HepG2 (cell line): ENCODE measurements around the gene PTGDS. TPM values are rescaled to one million over a fixed set of nuclear protein-coding genes. Genes with fewer than 3 reads are reported as not detected.
A peak's percentile ranks its signal among the peaks of the same experiment; 100 is the strongest.

ENCODE experiments used
- BORCS8-MEF2B ChIP-seq: sonication (generic); formaldehyde crosslinking; IDR thresholded peaks from 2 replicates; pipeline ENCODE4 v1.8.0; 2022; ENCODE audit warnings: mild to moderate bottlenecking, missing genetic modification reagents
- FIP1L1 ChIP-seq: fragments of 200-400 bp; formaldehyde crosslinking; IDR thresholded peaks from 2 replicates; pipeline ENCODE4 v1.6.1; 2018; ENCODE audit warnings: low read depth, mild to moderate bottlenecking, low read length, moderate library complexity, borderline replicate concordance; ENCODE audit not compliant: insufficient read depth
- HOXA7 ChIP-seq: sonication (generic); formaldehyde crosslinking; IDR thresholded peaks from 2 replicates; pipeline ENCODE4 v1.8.1; 2022; ENCODE audit warnings: mild to moderate bottlenecking, missing genetic modification reagents, moderate library complexity
- KLF13 ChIP-seq: sonication (generic); formaldehyde crosslinking; IDR thresholded peaks from 2 replicates; pipeline ENCODE4 v1.4.0; 2020; ENCODE audit warnings: mild to moderate bottlenecking, missing genetic modification reagents
- PRDM15 ChIP-seq: sonication (generic); formaldehyde crosslinking; IDR thresholded peaks from 2 replicates; pipeline ENCODE4 v1.4.0; 2020; ENCODE audit warnings: missing genetic modification reagents
- RBFOX2 ChIP-seq: fragments of 200-400 bp; formaldehyde crosslinking; IDR thresholded peaks from 2 replicates; pipeline ENCODE4 v1.6.1; 2017; ENCODE audit warnings: low read depth, mild to moderate bottlenecking, low read length
- SETDB1 ChIP-seq: sonication (generic); formaldehyde crosslinking; IDR thresholded peaks from 2 replicates; pipeline ENCODE4 v1.5.1; 2020; ENCODE audit warnings: missing genetic modification reagents, mild to moderate bottlenecking, borderline replicate concordance
- SIN3B ChIP-seq: fragments of 150-350 bp; IDR thresholded peaks from 2 replicates; pipeline ENCODE4 v1.6.1; 2014; ENCODE audit warnings: low read length
- SUZ12 ChIP-seq: fragments of 150-350 bp; IDR thresholded peaks from 2 replicates; pipeline ENCODE4 v1.6.1; 2014; ENCODE audit warnings: low read depth, low read length
- THAP11 ChIP-seq: IDR thresholded peaks from 2 replicates; pipeline ENCODE4 v1.6.1; 2016; ENCODE audit warnings: missing biosample characterization, missing genetic modification reagents
- ZBTB38 ChIP-seq: sonication (generic); formaldehyde crosslinking; IDR thresholded peaks from 2 replicates; pipeline ENCODE4 v1.5.1; 2020; ENCODE audit warnings: mild to moderate bottlenecking, missing genetic modification reagents
- ZNF407 ChIP-seq: sonication (generic); formaldehyde crosslinking; IDR thresholded peaks from one replicate; pipeline ENCODE4 v1.5.1; 2020; ENCODE audit warnings: mild to moderate bottlenecking, missing genetic modification reagents; ENCODE audit errors: not compliant biosample characterization
- ZNF749 ChIP-seq: sonication (generic); formaldehyde crosslinking; IDR thresholded peaks from 2 replicates; pipeline ENCODE4 v1.8.0; 2022; ENCODE audit warnings: mild to moderate bottlenecking, missing genetic modification reagents, moderate library complexity, borderline replicate concordance
- ZNF768 ChIP-seq: sonication (generic); formaldehyde crosslinking; IDR thresholded peaks from 2 replicates; pipeline ENCODE4 v1.4.0; 2020; ENCODE audit warnings: missing genetic modification reagents
- ZNF83 ChIP-seq: sonication (generic); formaldehyde crosslinking; IDR thresholded peaks from 2 replicates; pipeline ENCODE4 v1.4.0; 2020; ENCODE audit warnings: missing genetic modification reagents, mild to moderate bottlenecking, borderline replicate concordance
- ZNF891 ChIP-seq: sonication (generic); formaldehyde crosslinking; IDR thresholded peaks from 2 replicates; pipeline ENCODE4 v1.5.0; 2020; ENCODE audit warnings: mild to moderate bottlenecking, missing genetic modification reagents
- polyA plus RNA-seq, 8 experiments: library from polyadenylated mRNA; depleted of rRNA in 3 of 8; stranded (reverse) in 7 of 8; unstranded in 1 of 8; fragments of >200 nt; fragmentation: Illumina TruSeq in 4 of 8; extraction: Trizol in 4 of 8; gene quantifications; 2 replicates each; pipeline versions ENCODE4 v1.2.1 to v1.2.3, GENCODE V29; 2011 to 2016; ENCODE audit warnings: low read depth in 4 of 8, missing spikeins in 1 of 8, mixed read lengths in 1 of 8; ENCODE audit not compliant: insufficient read depth in 1 of 8
- total RNA-seq, 5 experiments: library from RNA; depleted of rRNA; stranded (reverse); fragments of >200 nt; fragmentation: Illumina TruSeq; extraction: Trizol; gene quantifications; 2 replicates each; pipeline ENCODE4 v1.2.3, GENCODE V29; 2016; ENCODE audit warnings: low read depth in 1 of 5

PTGDS gene
- total and polyA plus RNA-seq, 2 of the 13 experiments (the other 11 are each of a cell fraction or from before 2014, with no cell fraction given), result 0.33 to 0.50 TPM

- TF ChIP-seq BORCS8-MEF2B (no peak), ZNF407 (CRISPR knock-in tag) (peak; percentile 8), KLF13 (CRISPR knock-in tag) (0 out of 2 replicates have a peak, but pooled peaks have one; percentile 10), SETDB1 (no peak), HOXA7 (CRISPR knock-in tag) (no peak), SUZ12 (no peak), ZNF83 (CRISPR knock-in tag) (no peak), ZNF768 (CRISPR knock-in tag) (no peak), ZBTB38 (CRISPR knock-in tag) (peak; percentile 62; the same call in 1 of the 2 replicates), ZNF891 (CRISPR knock-in tag) (no peak; the same call in 1 of the 2 replicates), SIN3B (no peak; the same call in 1 of the 2 replicates), ZNF749 (CRISPR knock-in tag) (peak; percentile 78; the same call in 1 of the 2 replicates), RBFOX2 (no peak), PRDM15 (CRISPR knock-in tag) (no peak), THAP11 (peak; percentile 88), FIP1L1 (no peak)
Measured at GRCh38 chr9:136944519-136945332, 32.6 kb upstream of the PTGDS start, which contains the start of the genes C8G and FBXW5 (continued).
